DMS79 (cell line): ENCODE data around the gene HIVEP2.

Experiments used
- DNase-seq: peaks from one replicate; lab custom pipeline; 2025; lab: John Stamatoyannopoulos, UW

Gene HIVEP2

DNA sequence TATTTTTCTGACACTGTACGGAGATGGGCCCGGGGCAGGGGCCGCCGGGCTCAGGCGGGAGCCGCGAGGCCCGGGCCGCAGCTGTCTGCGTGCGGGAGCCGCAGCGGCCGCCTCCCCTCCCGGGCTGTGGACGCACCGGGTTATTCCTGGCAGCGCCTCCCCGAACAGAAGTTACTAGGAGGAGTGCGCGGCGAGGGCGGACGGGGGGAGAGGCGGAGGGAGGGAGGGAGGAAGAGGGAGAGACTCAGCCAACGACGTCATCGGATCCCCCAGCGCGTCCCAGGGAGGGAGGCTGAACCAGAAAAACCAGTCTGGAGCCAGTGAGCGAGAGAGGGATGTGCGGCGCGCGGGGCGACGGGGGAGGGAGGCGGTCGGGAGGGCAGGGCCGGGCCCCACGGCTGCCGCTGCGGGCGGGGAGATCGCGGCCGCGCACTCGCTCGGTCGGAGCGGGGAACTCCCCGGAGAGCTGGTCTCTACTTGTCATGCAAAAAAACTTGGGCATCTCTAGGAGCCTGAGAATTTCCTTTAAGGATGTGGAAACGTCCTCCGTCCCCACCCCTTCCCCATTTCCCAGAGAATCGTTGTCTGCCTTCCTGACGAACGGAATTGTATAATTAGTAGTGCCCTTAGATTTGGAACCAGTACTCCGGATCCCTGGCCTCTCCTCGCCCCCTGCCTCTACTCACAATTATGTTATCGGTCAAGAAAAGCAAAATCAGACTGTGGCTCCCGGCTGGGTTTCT, 1.4 kb upstream of the HIVEP2 start:
- peak; percentile 97 for DNase-seq

DNA sequence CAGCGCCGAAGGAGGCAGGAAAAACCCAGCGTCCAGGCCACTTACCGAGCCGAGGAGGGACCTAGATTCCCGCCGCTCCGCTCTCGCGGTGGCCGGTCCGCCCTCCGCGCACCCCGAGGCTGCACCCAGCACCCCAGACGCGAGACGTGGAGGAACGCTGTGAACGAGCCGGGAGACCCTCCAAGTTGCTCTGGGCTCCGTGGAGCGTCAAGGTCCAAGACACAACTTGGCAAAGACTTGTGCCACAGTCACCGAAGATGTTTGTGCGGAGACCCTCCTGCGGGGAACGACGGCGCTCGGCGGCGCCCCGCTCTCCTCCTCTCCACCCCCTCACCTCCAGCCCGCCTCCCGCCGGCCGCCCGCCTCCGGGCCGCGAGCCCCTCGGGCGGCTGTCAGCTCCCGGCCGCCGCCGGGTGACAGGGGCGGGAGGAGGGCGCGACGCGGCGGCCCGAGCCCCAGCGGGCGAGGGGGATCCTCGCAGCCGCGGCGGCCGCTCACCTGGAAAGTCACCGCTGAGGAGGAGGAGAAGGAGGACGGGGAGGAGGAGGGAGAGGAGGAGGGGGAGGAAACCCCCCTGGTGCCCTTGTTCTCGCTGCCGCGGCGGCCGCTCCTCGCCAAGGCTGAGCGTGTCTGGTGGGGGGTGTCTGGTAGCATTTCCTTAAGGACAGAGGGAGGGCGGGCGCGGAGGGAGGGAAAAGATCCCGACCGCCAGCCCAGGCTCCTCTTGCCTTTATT, 637 bp upstream of the HIVEP2 start:
- peak; percentile 77 for DNase-seq

DNA sequence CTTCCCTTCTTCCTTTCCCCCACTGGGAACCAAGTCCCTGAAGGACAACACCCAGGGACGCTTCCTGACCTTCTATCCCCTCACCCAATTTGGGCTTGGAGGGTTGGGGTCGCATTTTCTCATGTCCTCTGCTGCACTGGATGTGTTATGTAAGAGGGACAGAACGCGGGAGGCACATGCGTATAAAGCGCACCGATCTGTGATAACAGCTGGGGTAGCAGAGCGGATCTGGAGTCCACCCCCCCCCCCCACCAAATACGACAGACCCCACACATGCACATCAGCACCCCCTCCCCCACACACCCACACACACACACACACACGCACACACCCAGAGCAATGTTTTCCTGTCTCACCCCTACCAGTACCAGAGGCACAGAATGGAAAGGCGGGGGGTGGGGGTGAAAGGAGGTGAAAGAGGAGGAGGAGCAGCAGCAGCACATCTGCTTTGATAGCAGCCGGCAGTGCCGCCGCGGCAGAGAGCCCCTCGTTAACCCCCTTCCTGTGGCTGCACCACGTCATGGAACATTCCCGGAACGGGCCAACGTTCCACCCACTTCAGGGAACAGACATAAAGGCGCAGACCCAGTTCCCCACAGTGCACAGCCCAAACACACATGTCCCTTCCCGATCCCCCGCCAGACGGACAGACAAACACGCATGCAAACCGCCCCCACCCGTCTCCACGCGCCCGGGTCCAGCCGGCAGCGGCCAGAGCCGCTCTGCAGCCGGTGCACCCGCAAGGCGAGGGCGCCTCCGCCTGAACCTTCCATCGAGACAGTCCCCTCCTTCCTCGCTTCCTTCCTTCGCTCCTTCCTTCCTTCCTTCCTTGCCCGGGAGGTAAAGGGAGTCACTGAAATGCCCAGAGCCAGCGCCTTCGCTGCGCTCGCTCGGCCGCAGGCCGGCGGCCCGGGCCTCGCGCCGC, 590 bp downstream of the HIVEP2 start:
- DNase-seq: peak; percentile 49

DNA sequence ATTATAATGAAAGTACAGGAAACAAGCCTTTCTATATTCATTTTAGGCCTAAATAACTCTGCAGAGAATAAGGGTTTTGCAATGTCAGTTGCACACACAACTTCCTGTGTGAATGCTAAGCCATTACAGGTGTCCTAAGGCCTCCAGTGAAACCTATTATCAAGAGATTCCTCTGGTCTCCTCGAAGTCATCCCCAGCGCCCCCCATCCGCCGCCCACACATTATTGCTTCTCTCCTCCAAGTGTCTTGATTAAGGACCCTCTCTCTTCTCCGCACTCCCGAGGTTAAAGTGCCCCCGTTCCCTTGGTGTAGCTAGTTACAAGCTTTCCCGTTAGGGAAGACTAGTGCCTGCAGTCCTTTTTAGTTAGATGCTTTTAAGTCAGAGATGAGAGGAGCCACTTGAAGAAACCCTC, 1.3 kb downstream of the HIVEP2 start:
- DNase-seq: peak; percentile 24

DNA sequence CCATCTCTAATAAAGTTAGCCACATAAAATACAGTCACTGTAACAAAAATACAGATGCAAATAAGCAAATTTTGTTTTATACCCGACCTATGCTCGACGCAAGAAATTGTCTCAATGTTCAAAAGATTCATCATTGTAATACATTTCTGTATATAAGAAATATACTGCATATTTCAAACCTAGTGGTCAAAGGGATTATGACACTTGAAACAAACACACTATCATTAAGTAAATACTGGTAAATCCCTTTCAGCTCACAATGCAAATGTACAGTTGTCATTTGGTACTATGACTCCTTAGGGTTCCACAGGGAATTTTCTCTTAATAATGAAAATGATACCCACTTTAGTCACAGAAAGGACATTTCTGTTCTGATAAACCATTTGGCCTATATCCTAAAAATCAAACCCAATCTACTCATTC, 2.2 kb downstream of the HIVEP2 start:
- peak; percentile 11 for DNase-seq

DNA sequence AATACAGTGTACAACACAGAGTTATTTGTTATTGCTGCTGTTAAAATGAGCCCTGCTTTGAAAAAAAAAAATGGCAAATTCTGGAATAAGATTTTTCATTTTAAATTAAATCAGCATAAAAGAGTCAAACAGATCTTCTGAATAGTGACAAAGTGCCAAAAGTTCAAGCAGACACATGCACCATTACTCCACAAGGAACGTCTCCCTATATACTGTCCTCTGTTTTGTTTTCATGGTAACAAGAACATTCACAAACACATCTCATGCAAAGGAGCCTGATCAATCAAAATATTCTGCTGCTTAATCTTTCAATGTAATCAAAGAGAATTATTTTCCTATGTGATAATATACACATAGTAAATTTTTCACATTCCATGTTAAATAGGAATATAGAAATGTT, 2.7 kb downstream of the HIVEP2 start:
- DNase-seq: no peak

DNA sequence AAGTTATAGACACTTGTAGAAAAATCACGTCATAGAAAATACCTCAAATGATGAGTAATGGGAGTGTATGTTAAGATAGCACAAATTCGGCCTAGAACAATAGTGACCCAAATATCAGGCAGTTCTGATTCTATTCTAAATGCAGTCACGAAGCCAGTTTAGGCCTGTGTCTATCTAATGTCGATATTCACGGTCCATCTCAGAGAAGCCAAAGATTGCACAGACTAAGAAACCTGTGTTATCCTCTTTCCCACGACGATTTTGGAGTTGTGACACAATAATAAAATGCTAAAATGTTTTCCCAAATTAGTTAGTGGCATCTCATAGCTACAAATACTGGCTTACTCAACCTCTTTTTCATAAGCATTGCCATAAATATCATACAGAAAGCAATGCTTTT, 4.0 kb downstream of the HIVEP2 start:
- no peak for DNase-seq

DNA sequence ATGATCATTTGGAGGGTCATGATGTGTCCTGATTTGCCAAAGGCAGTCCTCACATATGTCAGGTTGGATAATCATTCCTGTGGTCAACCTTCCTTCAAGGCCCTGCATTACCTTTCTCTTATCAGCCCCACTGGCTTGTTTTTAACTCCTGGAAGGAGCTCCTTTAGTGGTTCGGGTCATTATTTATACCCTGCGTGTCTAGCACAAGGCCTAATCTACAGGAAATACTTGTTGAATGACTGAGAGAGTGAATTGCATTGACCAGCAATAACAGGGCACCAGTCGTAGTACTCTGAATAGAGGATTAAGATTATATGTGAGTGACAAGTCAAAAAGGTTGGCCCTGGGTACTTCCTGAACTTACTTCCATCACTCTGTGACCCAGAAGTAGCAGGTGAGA, 4.5 kb downstream of the HIVEP2 start:
- no peak for DNase-seq

DNA sequence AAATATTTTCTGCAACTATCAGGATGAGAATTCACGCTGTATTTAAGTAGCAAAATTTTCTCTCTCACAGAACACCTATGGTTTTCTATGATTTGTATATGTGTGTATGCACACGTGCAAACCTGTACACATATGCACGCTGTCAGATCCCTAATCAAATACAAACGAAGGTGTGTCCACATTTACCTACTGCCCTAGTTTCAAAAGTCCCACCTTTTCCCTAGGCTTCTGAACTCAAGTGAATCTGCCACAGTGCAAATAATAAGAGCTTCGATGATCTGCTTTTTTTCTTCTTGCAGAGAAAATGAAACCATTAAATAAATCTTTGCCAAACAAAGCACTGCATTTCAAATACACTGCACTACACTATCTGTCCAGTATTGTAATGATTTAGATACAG, 6.5 kb downstream of the HIVEP2 start:
- DNase-seq: no peak

DNA sequence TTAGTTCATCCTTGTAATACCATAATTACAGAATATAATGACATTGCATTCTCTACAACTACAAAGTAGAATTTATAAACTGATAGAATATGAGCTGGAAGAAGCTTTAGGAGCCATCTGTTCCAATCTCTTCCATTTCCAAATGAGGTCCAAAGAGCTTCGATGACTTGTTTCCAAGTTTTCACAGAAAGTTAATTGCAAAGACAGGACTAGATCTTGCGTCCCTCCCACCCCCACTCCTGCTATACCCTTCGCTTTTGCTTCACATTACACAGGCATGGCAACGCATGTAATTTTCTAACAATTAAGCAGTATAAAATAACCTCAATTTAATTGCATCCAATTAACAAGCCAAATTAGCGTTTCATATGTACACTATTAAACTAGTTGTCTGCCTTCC, 7.0 kb downstream of the HIVEP2 start:
- no peak for DNase-seq

DNA sequence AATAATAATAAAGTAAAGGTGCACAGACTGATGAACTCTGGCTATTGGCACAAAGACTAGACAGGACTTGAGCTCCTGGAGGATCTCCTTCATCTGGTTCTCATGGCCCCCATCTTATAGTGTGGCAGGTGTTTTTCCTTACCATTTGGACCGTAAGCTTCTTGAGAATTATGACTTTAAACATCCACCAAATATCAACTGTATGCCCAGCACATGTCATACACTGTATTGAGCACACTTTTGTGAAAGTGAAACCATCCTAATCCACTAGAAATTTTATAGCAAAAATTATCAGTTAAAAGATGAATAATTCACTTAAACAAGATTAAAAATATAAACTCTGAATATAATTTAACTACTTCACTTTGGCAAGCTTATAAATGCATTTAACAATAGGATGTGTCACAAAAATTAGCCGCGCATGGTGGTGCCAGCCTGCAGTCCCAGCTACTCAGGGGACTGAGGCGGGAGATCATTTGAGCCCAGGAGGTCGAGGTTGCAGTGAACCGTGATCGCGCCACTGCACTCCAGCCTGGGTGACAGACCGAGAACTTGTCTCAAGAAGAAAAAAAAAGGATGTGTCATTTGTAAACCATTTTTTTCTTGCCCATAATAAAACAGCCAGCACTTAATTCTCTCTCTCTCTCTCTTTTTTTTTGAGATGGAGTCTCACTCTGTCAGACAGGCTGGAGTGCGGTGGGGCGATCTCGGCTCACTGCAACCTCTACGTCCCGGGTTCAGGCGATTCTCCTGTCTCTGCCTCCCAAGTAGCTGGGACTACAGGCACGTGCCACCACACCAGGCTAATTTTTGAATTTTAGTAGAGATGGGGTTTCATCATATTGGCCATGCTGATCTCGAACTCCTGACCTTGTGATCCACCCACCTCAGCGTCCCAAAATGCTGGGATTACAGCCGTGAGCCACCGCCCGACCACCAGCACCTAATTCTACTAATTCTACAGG, 9.1 kb downstream of the HIVEP2 start:
- DNase-seq: no peak

DNA sequence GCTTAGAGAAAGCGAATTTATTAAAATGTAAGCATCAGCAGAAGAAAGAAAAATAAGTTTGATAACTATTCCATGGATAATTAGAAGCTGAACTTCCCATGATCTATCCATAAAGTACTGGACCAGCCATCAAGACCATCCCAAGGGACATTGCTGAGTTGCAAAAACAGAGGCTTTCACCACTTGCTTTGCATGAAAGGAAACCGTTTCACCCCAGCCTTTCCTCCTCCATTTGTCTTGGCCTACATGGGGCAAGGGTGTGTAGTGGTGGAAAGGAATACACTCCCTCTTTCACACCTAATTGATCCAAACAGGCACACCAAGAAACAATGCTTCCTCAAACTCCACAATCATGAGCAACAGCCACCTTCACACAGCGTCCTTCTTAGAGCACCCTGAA, 10.4 kb downstream of the HIVEP2 start:
- DNase-seq: no peak

DNA sequence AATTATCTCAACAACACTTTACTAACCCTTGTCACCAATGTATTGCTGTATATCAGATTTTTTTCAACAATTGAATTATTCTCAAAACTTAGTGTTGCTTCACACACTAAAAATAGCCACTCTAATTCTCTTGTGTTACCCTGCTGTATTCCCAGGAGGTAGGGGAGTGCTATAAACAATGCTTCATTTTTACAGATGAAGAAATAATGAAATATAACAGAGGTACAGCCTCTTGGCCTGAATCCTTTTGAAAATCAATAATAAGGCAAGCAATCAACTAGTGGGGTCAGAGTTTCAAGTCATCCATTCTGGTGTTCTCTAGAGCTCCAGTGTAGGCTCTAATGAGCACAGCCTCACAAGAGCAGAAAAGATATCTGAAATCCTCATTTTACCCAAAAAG, 10.9 kb downstream of the HIVEP2 start:
- DNase-seq: no peak

DNA sequence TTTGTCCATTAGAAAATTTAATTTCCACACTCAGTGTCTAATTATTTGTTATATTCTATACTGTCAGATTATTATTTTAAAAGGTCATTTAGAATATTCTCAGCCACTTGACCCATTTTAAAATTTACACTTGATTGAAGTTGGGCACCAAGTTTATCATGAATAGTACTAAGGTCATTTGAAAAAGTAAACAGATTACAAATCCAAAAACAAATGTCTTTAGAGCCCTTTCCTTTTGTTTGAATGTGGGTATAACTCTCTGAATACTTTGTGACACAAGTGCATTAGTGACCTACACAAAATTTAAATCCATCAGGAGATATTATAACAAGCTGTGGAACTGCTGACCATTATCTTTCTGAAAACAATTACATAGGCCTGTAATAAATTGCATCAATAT, 11.3 kb downstream of the HIVEP2 start:
- DNase-seq: no peak

DNA sequence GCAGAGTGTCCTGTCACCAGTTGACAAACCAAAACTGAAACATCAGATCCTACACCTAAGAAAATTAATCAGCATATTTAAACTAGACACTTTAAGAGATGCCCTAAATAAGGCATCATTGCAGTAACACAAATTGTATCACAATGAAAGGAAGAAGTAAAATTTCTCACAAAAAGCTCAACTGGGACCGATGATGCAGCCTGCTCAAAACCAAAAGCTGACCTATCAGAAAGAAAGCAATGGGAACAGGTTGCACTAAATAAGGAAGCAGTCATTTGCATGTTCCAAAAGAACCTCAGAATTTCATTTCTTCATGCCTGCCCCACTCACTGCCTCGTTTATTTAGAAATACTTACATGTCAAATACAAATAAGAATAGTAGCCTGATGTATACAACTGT, 12.1 kb downstream of the HIVEP2 start:
- DNase-seq: no peak

DNA sequence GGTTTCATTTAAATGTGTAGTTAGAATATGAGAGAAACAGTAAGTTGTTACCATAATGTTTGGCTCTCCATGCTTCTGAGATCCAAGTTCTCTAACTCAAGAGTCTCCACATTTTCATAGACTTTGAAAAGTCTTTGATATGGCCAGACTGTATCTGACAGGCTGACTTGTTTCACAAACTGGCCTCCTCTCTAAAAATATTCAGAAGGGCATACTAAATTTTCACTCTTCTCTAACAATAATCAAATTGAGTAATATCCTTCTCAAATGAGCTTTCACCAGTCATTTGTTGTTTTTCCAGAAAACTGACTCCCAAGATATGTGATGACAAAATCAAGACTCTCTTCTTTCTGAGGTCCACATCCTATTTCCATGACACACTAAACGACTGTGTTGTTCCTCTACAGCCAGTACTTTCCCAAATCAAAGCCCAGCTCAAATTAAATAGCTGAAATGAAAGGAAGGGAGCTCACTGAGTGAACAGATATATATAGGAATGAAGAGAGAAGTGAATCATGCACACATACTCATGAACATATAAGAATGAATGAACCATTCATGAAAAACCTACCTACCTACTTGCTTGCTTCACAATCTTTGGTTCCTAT, 15.1 kb downstream of the HIVEP2 start:
- DNase-seq: no peak

DNA sequence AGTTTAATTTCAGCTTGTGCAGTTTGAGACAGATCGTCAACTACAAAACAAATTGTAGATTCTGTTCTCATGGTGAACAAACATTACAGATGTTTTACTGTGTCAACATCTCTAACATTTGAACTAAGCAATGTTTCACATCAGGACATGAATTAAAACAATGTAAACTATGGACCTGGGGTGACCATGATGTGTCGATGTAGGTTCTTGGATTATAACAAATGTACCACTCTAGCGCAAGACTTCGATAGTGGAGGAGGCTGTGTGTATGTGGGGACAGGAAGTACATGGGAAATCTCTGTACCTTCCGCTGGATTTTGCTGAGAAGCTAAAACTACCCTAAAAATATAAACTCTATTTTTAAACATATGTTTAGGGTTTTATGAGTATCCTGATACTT, 17.1 kb downstream of the HIVEP2 start:
- DNase-seq: no peak

DNA sequence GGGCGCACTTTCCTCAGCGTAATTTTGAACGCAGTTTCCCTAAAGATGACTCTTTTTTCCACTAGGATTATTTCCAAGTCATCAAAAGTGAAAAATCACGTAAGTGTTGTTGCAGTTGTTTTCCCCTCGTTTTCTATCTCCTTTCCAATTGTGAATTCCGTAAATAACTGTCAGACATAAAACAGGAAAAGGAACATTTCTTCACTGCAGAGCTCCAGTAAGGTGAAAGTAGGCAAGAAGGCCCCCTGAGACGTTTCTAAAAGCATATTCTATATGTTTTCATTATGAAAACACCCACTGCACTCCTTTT, 17.8 kb downstream of the HIVEP2 start:
- DNase-seq: no peak

DNA sequence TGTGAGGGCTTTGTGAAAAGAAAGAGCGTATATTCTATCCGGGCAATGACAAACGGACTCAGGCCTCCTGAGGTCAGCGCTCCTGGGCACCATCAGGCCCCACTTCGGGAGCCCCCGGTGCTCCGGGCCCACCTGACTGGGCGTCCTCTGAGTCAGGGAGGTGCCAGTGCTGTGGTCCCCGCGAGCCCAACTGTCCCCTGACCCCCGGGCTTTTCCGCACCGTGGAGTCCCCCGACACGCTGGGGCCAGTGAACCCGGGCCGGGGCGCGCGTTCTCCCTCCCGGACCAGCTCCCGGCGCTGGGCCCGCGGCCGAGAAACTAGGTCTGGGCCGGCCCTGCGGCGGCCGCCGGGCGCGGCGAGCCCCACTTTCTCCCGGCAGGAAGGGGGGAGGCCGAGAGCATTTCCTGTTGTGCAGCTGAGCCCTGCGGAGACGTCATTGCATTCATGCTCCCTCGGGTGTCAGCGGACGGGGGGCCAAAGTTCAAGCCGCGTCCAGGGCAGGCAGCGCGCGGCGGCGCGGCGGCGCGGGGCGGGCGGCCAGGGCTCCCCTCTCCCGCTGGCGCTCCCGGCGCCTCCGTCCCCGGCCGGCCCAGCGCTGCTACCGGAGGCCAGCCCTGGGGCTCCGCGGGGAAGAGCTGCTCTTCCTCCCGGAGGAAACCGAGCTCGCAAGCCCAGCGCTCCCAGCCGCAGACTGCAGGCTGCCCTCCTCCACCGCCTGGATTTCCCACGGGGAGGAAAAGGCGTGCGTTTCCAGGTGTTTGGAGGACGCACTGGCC, 18.3 kb downstream of the HIVEP2 start:
- DNase-seq: peak; percentile 12

DNA sequence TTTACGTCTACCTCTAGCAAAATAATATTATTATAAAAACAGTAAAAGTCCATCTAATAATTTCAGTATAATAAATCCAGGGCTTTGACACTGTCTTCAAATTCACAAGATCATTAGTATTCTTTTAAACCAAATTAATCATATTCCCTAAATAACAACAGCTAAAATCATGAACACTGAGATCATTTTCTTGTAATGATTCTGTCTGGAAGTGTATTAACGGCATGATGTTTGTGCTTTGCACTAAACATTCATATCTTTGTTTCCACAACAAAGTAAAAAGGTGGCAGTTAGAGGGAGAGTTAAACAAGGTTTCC, 18.8 kb downstream of the HIVEP2 start:
- DNase-seq: no peak
